PFSK-1 (cell line): Measurements from ENCODE around the gene ZHX3.

Experiments
- FOXP2 ChIP-seq: optimal IDR thresholded peaks from 2 replicates; pipeline ENCODE3; 2011; ENCODE audit warnings: borderline replicate concordance, control low read depth, inconsistent platforms; ENCODE audit not compliant: insufficient read depth; ENCODE audit errors: extremely low read length, extremely low read depth
- POLR2AphosphoS5 ChIP-seq: IDR thresholded peaks from 2 replicates; pipeline ENCODE4 v1.6.1; 2012; ENCODE audit warnings: low read depth, mild to moderate bottlenecking, control low read depth, low read length, moderate library complexity
- SIN3A ChIP-seq: IDR thresholded peaks from 2 replicates; pipeline ENCODE4 v1.6.1; 2012; ENCODE audit warnings: mild to moderate bottlenecking, low read length, moderate library complexity, borderline replicate concordance; ENCODE audit not compliant: insufficient read depth
- TAF1 ChIP-seq: IDR thresholded peaks from 2 replicates; pipeline ENCODE4 v1.6.1; 2012; ENCODE audit warnings: low read length, control low read depth, borderline replicate concordance; ENCODE audit not compliant: insufficient read depth
- TF ChIP-seq, protein P1 (sequence below), 2 experiments: IDR thresholded peaks; 2 replicates each; pipeline versions ENCODE4 v1.6.1 to v1.8.0; 2011 to 2012; ENCODE audit warnings: low read depth in 2 of 2, low read length in 2 of 2, control low read depth in 1 of 2, inconsistent platforms in 1 of 2, mild to moderate bottlenecking in 1 of 2, moderate library complexity in 1 of 2; ENCODE audit not compliant: insufficient read depth in 1 of 2

Gene ZHX3

DNA sequence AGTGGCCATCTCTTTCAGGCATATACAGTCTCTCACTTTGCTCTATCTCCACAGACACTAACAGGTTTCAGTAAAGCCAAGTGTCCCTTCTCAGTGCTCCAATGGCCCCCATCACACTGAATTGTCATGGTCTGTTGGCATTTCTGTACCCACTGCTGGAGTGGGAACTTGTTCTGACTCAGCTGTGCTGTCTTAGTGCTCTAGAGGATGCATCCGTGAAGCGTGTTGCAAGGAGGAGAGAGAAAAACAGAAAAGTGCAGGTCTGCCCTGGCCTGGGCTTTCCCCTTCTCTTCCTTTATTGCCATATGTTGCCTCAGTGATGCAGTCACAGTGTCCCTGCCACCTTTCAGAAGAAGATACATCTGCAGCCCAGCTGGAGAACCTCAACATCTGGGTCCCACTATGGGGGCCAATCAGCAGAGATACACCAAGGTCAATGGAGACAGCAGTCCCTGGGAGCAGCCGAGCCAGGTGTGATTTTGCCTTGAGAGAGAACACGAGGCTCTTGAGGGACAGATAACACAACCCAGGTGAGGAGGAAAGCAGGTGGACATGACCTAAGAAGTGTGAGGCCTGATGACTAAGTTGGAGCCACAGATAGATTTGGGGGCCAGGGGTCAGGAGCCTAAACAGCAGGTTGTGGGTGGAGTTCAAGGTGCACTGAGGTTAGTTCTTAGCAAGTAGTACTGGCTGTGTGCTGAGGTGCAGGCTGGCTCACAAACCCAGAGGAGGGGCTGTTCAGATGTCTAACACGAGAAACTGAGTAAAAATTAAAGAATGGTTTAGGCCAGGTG, 185.7 kb downstream of the ZHX3 start:
- TF ChIP-seq, protein P1, sequence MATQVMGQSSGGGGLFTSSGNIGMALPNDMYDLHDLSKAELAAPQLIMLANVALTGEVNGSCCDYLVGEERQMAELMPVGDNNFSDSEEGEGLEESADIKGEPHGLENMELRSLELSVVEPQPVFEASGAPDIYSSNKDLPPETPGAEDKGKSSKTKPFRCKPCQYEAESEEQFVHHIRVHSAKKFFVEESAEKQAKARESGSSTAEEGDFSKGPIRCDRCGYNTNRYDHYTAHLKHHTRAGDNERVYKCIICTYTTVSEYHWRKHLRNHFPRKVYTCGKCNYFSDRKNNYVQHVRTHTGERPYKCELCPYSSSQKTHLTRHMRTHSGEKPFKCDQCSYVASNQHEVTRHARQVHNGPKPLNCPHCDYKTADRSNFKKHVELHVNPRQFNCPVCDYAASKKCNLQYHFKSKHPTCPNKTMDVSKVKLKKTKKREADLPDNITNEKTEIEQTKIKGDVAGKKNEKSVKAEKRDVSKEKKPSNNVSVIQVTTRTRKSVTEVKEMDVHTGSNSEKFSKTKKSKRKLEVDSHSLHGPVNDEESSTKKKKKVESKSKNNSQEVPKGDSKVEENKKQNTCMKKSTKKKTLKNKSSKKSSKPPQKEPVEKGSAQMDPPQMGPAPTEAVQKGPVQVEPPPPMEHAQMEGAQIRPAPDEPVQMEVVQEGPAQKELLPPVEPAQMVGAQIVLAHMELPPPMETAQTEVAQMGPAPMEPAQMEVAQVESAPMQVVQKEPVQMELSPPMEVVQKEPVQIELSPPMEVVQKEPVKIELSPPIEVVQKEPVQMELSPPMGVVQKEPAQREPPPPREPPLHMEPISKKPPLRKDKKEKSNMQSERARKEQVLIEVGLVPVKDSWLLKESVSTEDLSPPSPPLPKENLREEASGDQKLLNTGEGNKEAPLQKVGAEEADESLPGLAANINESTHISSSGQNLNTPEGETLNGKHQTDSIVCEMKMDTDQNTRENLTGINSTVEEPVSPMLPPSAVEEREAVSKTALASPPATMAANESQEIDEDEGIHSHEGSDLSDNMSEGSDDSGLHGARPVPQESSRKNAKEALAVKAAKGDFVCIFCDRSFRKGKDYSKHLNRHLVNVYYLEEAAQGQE (IDR thresholded peaks at IDR 0.05; ENCODE audit: insufficient read depth in 1 of 2, low read depth in 2 of 2, low read length in 2 of 2), result no peak
- TF ChIP-seq TAF1, result no peak
- TF ChIP-seq FOXP2, result no peak
- no peak for TF ChIP-seq SIN3A
- TF ChIP-seq POLR2AphosphoS5, result no peak
